GM18519 (cell line): Measurements from ENCODE around the gene RGPD3.
"Not testable (repeated sequence)": the region's sequence is repeated elsewhere in the genome, so short reads cannot be mapped to it uniquely, and the experiment has no call there.

Source experiments
- ATAC-seq: cut with Tn5 transposase; IDR thresholded peaks from one replicate; pipeline ENCODE4 v1.9.1; 2021; ENCODE audit warnings: mild to moderate bottlenecking, moderate library complexity; ENCODE audit not compliant: unreplicated experiment, low FRiP score

Gene RGPD3

DNA sequence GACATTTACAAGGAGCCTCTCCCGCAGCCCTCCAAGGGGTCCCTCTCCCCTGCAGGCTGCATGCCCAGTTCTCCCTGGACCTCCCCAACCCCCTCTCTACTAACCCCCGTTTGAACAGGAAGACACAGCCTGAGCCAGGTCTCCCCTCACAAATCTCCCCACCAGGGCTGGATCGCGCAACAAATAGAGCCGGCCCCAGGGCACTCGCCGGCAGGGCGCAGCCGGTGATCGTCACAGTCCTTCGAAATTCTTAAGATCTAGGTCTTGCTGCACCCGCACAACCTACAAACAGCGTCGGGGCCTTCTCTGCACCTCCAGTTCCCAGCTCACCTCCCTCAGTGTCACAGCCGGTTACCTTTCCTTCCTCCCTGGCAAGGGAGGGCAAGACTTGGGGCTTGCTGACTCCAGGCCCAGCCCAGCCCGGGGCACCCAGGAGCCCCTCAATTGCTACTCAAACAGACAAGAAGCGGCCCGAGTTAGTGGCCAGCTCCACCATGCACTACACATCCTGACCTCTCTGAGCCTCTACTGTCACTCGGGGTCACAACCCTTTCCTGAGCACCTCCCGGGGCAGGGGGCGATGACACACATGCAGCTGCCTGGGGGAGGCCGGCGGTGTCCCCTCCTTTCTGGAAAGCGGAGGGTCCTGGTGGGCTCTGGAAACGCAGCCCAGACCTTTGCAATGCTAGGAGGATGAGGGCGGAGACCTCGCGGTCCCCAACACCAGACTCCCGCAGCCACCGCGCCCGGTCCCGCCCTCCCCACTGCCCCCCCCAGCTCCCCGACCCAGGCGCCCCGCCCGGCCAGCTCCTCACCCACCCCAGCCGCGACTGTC lies 18.6 kb upstream of the RGPD3 start, which contains the start of gene CD8B2:
TSS of gene CD8B2 (plus strand) at position 814 of the 835 bp plus-strand sequence. CDS start 63 bp downstream, outside the sequence.
- not testable (repeated sequence) for ATAC-seq

DNA sequence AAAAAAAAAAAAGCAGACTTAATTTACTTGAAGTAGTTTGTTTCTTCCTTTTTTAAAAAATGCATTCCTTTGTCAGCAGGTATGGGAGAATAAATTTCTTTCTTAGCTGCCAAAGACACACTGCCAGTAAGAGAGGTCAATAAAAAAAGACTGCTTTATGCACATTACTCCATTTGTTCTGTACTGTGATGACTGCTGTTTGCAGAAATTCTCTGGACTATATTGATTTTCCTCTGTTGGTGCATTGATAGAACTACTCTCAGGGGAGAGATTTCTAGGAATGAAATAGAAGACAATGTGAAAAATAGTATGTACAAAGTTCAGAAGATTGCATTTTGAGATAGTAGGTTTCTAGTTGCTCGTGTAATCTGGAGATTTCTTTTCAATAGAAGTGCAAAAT lies 11.3 kb upstream of the RGPD3 start:
- ATAC-seq: not testable (repeated sequence)

DNA sequence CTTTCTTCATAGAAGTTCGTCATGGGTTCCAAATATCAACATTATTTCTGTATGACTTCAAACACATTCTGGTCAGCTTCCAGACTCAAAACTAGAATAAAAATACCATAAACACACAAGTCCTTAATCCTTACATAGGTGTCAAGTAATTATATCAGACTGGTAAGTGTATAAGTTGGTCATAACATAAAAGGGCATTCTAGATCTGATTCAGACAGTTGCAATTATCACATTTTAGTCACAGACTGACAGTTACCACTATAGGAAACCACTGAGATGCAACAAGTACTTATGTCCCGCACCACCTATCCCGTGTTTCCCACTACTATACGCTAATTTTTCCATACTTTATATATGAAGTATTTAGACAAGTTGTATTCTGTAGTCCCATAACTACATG lies 9.4 kb upstream of the RGPD3 start:
- not testable (repeated sequence) for ATAC-seq

DNA sequence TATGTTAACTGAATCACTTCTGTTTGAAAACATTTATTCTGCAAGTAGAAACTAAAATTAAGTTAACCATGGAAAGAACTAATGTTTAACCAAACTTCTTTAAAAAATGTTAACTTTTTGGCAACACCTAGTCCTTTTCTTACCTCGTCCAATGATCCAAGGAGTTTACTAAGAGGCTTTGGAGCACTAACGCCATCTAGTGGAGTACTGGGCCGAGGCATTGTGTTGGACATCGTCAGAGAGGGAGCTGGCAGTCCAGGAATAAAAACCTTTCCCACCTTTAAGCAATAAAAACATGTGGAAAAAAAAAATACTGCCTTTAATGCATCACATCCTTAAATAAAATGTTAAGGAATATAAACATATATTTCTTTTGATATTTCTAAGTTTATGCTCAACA lies 2.4 kb upstream of the RGPD3 start:
- ATAC-seq: not testable (repeated sequence)

DNA sequence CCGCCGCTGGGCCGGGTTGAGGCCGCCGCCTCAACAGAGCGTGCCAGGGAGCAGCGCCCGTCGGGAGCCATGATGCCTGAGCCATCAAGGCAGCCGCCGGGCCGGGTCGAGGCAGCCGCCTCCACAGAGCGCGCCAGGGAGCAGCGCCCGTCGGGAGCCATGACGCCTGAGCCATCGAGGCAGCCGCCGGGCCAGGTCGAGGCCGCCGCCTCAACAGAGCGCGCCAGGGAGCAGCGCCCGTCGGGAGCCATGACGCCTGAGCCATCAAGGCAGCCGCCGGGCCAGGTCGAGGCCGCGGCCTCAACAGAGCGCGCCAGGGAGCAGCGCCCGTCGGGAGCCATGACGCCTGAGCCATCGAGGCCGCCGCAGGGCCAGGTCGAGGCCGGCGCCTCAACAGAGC lies 697 bp downstream of the RGPD3 start:
- ATAC-seq: not testable (repeated sequence)

DNA sequence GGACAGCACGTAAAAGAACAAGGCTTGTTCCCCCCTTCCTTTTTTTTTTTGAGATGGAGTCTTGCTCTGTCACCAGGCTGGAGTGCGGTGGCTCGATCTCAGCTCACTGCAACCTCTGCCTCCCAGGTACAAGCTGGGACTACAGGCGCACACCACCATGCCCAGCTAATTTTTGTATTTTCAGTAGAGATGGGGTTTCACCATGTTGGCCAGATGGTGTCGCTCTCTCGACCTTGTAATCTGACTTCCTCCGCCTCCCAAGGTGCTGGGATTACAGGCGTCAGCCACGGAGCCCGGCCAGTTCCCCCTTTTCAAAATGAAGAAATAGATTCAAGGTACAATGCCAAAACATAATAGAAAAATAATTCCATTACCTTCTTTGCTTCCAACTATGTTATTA lies 6.3 kb downstream of the RGPD3 start:
- not testable (repeated sequence) for ATAC-seq

DNA sequence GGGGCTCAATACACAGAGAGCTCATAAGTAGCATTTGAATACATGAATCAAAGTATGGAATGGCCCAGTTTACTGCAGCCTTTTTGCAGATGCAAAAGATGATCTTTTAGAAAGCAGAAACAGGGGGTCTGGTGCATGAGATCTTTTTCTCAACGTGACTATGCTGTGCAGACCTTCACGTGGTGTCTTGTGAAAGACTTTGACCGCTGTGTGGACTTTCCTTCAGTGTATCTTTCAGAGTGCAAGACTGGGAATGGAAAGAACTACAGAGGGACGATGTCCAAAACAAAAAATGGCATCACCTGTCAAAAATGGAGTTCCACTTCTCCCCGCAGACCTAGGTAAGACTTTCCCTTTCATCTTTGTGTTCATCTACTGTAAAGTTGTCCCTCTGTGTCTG lies 77.5 kb downstream of the RGPD3 start:
- ATAC-seq: not testable (repeated sequence)

DNA sequence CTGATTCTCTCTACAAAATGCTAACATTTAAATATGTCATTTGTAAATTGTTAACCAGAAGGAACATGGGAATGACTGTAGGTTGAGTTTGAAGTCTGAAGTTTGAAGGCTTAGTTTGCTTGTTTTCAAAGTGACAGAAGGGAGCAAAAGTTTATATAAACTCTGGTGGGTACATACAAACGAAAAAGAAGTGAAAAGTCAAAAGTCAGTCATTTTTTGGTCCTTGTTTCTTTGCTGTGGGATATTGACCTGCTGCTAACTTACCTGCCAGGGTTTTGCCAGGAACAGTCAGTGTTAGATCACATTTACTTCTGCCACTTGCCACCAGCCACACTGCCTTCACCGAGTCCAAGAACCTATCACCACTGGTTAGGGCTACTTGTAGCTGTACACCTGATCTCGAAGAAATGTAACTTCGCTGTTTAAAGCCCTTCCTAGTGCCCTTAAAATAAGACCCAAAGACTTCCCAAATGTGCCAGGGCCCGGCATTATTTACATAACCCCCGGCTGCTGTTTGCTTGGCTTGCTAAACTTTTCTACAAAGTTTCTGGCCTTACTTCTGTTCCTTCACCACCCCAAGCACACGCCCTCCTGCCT lies 79.3 kb downstream of the RGPD3 start:
- ATAC-seq: not testable (repeated sequence)

DNA sequence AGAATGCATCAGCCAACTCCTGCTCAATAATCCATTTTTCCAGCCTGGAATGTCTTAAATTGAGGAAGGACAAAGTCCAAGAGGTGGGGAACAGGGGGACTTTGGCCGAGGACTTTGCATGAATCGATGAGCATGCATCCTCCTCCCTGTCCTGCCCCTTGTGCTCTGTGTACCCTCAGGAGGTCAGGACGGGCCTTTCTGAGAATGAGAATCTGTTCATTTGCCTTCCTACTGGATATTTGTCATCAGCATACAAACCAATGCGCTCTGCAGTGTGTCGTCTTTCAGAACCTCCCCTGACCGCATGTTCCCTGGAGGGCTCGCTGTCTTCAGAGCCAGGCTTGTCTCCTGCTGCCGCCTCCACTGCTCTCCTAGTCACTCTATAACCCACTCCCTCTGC lies 83.7 kb downstream of the RGPD3 start:
- ATAC-seq: not testable (repeated sequence)

DNA sequence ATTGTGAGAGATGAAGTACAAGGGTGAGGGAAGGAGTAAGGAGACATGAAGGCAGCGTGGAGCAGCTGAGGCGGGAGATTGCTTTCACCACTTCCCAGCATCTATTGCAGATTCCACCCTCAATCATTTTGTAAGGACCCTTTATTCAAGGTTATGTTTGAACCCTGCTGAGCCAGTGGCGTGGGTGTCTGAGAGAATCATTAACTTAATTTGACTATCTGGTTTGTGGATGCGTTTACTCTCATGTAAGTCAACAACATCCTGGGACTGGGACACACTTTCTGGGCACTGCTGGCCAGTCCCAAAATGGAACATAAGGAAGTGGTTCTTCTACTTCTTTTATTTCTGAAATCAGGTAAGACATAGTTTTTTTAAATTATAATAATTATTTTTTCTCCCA lies 86.3 kb downstream of the RGPD3 start:
- ATAC-seq: not testable (repeated sequence)

DNA sequence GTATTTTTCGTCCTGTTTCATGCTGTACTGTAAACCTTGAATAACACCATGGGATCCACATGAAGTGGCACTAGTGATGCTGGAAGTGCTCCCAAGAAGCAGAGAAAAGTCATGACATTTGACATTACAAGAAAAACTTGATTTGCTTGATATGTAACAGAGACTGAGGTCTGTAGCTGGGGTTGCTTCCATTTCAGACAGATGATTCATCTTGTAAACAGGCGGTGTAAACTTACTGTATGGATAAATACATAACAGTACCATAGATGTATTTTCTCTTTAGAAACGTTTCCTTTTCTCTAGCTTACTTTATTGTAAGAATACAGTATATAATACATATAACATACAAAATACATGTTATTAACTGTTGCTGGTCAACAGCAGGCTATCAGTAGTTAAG lies 88.6 kb downstream of the RGPD3 start:
- not testable (repeated sequence) for ATAC-seq

DNA sequence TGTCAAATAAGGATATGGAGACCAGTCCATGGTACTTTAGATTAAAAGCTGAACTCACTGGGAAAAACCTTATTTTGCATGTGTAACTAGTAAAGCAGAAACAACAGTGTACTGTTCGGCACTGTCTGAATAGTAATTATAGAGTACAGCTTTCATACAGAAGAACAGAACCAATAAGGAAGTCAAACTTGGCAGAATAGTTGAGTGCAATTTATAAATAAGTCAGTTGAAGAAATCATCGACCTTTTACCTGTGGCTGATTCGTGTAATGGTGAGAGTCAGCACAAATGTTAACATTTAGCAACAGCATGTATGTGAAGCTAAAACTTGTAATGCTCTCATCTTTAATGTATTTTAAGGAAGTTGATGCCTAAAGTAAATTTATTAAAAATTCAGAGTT lies 99.0 kb downstream of the RGPD3 start:
- ATAC-seq: not testable (repeated sequence)

DNA sequence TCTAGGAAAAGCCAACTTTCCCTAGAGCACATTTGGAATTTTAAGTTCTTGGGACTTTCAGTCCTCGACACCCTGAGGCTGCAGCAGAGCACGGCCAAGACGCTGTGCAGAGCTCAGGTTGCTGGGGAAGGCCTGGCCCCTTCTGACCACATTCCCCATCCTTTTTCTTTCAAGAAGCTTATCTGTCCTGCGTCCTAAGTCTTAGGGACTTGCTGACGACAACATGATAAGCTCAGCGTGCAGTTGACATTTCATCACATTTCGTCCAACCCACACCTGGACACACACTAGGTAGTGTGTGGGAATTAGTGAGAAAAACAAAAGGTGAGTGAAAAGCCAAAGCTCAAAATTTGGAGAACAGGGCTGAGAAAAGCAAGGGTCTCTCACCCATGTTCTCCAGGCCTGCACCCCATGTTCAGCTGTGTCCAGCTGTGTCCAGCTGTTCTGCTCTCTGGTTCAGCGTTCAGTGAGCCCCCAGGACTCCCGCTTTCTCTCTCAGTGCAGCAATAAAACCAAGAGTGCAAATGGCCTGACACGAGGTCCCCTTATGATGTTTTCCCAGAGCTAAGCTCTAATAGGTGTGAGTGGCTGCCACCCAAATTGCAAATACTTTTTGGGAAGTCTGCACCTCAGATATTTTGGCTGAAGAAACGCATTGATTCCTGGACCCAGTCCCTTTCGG lies 101.9 kb downstream of the RGPD3 start:
- ATAC-seq: no peak

DNA sequence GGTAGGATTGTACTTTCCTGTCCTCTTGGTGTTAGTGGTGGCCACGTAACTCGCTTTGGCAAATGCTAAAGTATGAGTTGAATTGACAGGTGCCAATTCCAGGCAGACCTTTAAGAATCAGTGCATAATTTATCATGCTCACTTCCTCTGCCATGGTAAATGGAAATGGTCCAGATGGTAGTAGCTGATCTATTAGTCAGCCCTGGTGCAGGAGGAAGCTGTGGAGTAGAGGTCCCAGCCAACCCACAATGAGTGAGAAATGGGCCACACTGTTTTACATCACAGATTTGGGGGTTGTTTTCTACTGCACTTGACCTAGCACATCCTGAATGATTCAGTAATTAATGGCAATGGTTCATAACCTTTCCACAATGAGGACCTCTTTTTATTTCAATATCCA lies 104.4 kb downstream of the RGPD3 start:
- ATAC-seq: no peak

DNA sequence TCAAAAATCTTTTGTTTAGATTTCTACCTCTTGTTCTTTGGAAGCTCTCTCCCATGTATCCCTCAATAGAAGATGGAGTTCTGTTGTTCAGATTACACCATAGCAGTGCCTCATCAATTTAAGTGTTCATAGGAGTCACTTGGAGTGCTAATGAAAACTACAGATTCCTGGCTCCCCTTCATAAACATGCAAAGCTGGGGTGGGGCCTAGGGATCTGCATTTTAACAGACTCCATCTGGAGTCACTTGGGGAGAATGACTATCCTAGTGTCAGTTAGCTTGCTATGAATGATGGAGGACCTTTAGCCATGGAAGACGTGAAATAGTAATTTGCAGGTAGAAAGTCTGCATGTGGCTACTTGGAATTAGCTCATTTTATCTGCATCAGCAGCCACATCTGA lies 105.4 kb downstream of the RGPD3 start:
- ATAC-seq: no peak

DNA sequence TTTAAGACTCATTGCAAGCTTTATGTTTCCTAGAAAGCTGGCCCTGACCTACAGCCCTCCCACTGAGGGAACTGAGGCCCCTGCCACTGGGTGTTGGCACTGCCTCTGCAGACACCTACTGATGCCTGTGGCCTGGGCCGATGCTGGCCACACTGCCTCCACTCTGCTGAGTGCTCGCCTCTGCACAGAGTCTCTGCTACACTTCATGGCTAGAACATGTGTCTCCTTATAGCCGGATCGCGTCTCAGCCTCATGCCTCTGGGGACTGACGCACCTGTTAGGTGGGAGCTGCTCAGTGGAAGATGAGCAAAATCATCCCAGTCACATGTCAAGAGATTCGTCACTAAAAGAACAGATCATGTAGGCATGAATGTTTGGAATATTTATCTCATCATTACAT lies 108.7 kb downstream of the RGPD3 start:
- no peak for ATAC-seq

DNA sequence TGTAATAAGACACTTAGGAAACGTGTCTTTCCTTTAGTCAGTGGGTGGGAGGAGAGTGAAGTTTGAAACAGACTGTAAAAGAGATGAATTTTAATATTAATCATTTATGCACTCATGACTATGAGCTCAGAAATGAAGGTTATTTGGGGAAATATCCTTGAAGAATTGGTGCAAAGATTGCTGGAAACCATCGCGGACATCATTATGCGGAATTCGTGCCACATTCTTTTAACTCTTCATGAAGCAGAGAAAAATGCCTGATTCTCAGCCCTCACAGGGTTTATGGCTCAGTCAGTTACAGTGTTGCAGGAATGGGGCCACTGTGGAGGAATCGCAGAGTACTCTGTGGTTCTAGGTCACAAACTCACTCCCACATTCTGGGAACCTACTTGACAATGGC lies 109.7 kb downstream of the RGPD3 start:
- ATAC-seq: no peak

DNA sequence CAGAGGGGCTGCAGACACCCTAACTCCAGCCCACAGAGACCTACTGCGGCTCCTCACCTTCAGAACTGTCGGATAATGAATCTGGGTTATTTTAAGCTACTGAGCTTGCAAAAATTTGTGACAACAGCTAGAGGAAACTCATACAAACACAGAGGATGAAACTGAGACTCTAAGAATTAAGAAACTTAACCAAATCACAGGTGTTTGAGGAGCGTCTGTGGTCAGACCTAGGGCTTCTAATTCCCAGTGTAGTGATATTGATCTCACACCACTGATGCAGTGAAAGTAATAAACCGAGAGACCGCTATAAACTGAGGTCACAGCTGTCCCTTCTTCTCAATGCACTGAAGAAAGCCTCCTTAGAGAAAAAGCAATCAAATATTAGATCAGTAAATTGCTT lies 110.1 kb downstream of the RGPD3 start:
- ATAC-seq: peak; percentile 94

DNA sequence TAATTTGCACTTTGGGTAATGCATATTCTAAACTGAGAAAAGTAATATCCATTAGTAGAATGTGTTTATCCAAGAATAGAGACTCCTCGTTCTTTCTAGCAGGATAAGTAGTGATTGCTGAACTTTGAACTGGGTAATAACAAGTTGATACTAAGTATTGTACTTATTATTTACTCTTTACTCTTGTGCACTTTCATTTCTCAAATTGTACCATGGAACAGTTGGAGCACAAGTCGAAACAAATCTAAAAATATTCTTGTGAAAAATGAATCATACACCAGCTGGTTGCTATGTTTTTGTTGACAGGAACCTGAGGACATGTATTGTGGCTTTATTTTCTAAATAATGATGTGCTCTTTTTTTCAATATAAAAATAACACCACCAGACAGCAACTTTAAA lies 111.9 kb downstream of the RGPD3 start:
- no peak for ATAC-seq

DNA sequence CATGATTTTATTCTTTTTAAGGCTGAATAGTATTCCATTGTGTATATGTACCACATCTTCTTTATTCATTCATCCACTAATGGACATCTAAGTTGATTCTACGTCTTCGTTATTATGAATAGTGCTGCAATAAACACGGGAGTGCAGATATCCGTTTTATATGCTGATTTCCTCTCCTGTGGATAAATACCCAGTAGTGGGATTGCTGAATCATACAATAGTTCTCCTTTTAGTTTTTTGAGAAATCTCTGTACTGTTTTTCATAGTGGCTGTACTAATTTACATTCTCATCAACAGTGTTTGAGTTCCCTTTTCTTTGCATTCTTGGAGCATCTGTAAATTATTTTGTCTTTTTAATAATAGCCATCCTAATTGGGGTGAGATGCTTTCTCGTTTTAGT lies 114.5 kb downstream of the RGPD3 start:
- no peak for ATAC-seq

DNA sequence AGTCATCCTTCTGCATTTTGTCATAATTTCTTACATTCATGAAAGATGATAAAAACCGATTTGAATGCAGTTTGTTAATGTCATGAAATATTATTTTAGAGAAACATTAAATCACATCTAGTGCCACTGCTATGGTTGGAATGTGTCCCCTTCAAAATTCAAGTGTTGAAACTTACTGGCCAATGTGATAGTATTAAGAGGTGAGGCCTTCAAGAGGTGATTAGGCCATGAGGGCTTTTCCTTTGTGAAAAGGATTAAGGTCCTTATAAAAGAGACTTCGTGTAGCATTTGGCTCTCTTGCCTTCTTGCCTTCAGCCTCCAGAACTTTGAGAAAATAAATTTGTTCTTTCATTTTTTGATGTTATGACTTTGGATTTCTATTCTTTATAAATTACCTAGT lies 117.2 kb downstream of the RGPD3 start:
- no peak for ATAC-seq
